GM12875 (cell line): Measurements from ENCODE around the gene SELL.

Experiments
- H3K4me3 ChIP-seq: one replicate; pipeline ENCODE4 v1.5.1; 2011; ENCODE audit warnings: low read depth, low read length, control low read depth
- CTCF ChIP-seq: IDR thresholded peaks from 2 replicates; pipeline ENCODE4 v1.5.1; 2011; ENCODE audit warnings: low read depth, mild to moderate bottlenecking, control low read depth, inconsistent platforms, low read length, moderate library complexity, borderline replicate concordance; ENCODE audit not compliant: insufficient read depth

SELL gene

GRCh38 chr1:169711469-169712308, at the start of gene SELL:
Gene SELL, minus strand, starts transcription at chr1:169711620. Its CDS starts 122 bp downstream, at chr1:169711498.
- peak within 1 kb of the TSS; percentile 31 for H3K4me3 ChIP-seq

GRCh38 chr1:169759038-169759437, 47.6 kb upstream of the SELL start:
- no peak for TF ChIP-seq CTCF
- H3K4me3 ChIP-seq = no peak overlapping the region

More at GRCh38 chr1:169711469-169712308, at the start of gene SELL:
- TF ChIP-seq CTCF = peak; percentile 87

GRCh38 chr1:169753549-169753948, 42.1 kb upstream of the SELL start:
- TF ChIP-seq CTCF = no peak
- H3K4me3 ChIP-seq = no peak overlapping the region

GRCh38 chr1:169750041-169750440, 38.6 kb upstream of the SELL start:
- no peak for TF ChIP-seq CTCF
- H3K4me3 ChIP-seq = no peak overlapping the region

- TF ChIP-seq CTCF = no peak
- H3K4me3 ChIP-seq = no peak overlapping the region
Observed at GRCh38 chr1:169746550-169746949, 35.1 kb upstream of the SELL start.

- TF ChIP-seq CTCF = no peak
- H3K4me3 ChIP-seq = no peak overlapping the region
Observed at GRCh38 chr1:169745015-169745861, 33.8 kb upstream of the SELL start.
